NCI-H2227 (cell line): ENCODE measurements around the gene SNX9.
"Not testable (repeated sequence)": the region's sequence is repeated elsewhere in the genome, so short reads cannot be mapped to it uniquely, and the experiment has no call there.

ENCODE experiments used
- DNase-seq: peaks from one replicate; lab custom pipeline; 2025; ENCODE audit not compliant: unreplicated experiment; lab: John Stamatoyannopoulos, UW

Gene SNX9

GRCh38 chr6:157950899-157951298 is 127.9 kb downstream of the SNX9 start:
- DNase-seq: not testable (repeated sequence)

DNA sequence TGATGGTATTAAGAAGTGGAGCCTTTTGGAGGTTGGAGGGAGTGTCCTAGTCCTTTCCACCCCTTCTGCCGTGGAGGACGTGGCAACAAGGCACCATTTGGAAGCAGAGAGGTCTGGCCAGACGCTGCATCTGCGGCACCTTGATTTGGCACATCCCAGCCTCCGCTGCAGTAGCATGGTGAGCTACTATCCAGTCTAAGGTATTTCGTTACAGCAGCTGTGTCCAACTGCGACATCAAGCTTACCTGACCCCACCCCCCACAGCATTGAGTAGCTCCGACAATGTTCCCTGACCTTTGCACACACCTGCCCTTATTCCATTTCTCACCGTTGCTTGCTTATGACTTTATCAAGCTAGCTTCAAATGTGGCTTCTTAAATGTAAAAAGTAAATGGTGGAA is 128.8 kb downstream of the SNX9 start:
- no peak for DNase-seq

- DNase-seq: no peak
Observed at GRCh38 chr6:157952861-157953351, 129.9 kb downstream of the SNX9 start.

DNA sequence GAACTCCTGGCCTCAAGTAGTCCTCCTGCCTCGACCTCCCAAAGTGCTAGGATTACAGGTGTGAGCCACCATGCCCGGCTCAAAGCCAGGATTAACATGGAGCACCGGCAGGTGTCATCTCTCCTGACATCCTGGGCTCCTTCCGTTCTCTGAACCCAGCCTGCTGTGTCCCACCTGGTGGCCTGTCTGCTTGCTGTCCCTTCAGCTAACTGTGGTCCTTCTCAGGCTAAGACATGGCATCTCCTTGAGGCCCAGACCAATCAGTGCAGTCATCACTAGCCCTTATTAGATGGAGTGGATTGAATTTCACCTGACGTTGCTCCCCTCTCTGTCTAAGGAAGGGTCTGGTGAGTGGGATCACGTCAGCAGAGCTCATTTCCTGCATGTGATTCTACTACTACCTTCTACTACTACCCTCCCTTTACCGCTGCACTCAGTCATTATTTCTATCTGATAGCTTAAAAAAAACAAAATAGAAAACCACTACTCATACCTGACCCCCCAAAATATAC is 130.6 kb downstream of the SNX9 start:
- DNase-seq: no peak

GRCh38 chr6:157954150-157955117 is 131.4 kb downstream of the SNX9 start:
- peak; percentile 20 for DNase-seq

DNA sequence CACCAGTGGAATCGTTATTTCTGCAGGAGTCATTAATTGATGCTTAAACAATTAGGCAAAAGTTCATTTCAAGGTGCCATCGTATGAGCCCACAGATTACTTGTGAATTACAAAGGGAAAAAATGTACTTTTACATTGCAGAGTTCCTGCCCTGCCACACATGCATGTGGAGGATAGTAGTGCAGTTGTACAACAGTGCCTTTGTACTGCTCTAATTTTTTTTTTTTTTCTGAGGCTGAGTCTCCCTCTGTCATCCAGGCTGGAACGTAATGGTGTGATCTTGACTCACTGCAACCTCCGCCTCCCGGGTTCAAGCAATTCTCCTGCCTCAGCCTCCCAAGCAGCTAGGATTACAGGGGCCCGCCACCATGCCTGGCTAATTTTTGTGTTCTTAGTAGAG is 132.6 kb downstream of the SNX9 start:
- no peak for DNase-seq

- no peak for DNase-seq
Observed at GRCh38 chr6:157956171-157956730, 133.2 kb downstream of the SNX9 start.

DNA sequence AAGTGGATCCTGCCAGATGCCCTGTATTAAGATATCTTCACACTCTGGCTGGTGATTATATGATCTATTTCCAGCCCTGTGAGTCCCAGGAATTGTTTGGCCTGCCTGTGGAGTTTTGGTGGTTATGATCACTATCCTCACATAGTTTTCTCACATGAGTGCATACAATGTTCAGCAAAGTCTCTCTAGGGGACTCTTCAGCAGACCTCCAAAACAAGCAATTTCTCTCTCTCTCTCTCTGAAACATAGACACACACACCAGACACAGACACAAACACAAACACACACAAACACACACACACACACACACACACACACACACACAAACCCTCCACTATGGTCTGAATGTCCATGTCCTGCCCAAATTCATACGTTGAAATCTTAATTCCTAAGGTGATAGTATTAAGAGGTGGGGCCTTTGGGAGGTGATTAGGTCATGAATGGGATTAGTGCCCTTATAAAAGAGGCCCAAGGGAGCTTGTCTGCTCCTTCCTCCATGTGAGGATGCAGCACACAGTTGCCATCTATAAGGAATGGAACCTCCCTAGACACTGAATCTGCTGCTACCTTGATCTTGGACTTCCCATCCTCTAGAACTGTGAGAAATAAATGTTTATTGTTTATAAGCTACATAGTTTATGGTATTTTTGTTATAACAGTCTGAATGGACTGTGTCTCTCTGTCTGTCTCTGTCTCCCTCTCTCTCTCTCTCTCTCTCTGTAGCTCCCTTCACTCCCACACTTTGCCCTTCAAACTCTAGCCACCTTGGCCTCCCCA is 136.6 kb downstream of the SNX9 start:
- DNase-seq: no peak

- DNase-seq: no peak
Observed at GRCh38 chr6:157961153-157961831, 138.2 kb downstream of the SNX9 start.

GRCh38 chr6:157961832-157962575 is 139.0 kb downstream of the SNX9 start:
- no peak for DNase-seq

DNA sequence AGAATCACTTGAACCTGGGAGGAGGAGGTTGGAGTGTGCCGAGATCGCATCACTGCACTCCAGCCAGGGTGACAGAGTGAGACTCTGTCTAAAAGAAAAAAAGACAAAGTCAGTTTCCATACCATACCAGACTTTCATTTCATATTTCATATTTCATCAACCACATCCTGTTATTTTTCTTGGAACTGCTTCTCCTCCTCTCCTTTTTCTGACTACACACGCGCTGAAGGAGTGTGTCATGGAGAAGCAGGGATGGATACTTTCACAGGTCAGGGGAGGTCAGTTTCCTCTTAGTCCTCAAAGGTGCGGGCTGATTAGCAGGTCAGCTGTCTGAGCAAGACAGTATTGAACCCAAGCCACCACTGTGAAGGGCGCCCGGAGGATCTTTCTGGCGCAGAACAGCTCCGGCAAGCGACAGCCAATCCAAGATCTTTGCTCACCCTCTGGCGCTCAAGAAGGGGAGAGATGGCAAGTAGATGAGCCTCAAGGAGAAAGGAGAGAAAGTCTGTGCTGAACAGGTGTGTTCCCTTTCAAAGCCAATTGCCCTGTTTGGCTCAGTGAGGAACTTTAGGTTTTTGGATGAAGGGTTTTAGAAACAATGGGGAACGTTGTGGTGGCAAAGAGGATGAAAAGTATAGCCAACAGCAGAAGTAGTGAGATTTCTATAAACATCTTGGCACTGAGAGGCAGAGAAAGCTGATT is 139.7 kb downstream of the SNX9 start:
- DNase-seq: no peak

- DNase-seq: no peak
Observed at GRCh38 chr6:157964100-157964499, 141.1 kb downstream of the SNX9 start.

DNA sequence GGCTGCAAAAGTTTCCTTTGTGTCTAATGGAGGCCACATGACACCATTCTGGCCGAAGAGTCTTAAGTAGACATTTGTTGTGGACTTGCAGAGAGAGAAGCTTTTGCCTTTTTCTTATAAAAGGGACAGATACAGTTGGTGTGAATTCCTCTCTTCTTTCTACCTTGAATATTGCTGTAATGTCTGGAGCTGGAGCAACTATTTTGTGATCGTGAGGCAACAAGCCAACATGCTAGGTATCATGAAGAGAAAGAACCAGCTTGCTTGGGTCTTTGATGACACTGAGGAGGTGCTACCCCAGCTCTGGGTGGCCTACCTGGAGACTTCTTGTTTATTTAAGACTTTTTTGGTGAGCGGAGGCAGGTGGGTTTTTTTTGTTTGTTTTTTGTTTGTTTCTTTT is 142.3 kb downstream of the SNX9 start:
- DNase-seq: no peak

DNA sequence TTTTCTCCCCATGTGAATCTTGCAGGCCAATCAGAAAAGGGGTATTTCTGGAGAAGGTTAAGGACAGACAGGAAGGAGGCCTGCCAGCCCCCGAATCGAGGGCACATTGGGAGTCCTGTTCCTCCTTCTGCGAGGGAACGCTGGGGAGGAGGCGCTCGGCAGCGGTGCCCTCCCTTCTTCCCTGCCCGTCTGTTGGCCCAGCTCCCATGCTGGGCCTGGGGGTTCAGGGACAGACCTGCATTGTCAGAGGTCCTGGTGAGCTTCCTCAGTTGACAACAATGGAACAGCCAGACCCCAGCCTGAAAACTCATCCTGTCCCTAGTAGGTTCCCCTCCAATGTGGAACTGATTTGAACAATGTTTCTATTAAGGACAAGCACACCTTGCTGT is 143.5 kb downstream of the SNX9 start:
- DNase-seq: no peak

GRCh38 chr6:157967020-157967419 is 144.0 kb downstream of the SNX9 start:
- no peak for DNase-seq

GRCh38 chr6:157967486-157967885 is 144.4 kb downstream of the SNX9 start:
- no peak for DNase-seq

- DNase-seq: not testable (repeated sequence)
Observed at GRCh38 chr6:157972177-157972576, 149.1 kb downstream of the SNX9 start.

DNA sequence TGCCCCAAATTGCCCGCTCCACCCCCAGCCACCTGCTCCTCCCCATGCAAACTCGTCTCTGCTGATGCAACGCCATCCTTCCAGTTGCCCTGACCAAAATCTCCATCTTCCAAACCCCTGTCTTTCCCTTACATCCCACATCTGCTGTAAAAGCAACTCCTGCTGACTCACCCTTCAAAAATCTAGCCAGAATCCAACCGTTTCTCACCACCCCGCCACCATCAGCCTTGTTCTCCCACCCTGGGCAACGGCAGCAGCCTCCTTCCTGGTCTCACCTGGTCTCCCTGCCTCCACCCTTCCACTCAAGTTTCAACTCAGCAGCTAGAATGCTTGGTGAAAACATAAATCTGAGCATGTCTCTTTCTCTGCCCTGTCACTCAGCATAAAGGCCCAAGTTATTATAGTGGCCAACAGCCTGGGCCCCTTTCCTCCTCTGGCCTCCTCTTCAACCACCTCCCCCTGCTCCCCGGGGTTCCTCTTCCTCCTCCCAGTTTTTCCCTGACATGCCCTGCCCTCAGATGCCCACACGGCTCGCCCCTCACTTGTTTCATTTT is 151.4 kb downstream of the SNX9 start:
- DNase-seq: no peak

- DNase-seq: no peak
Observed at GRCh38 chr6:157974967-157975366, 151.9 kb downstream of the SNX9 start.
